ENCODE data around the gene MRPL4. TPM values are rescaled to one million over a fixed set of nuclear protein-coding genes. Genes with fewer than 3 reads are reported as not detected.
A peak's percentile ranks its signal among the peaks of the same experiment; 100 is the strongest.

Gene MRPL4
- total RNA-seq, 1 experiment from 2014 or later, result 85.9 TPM

DNA sequence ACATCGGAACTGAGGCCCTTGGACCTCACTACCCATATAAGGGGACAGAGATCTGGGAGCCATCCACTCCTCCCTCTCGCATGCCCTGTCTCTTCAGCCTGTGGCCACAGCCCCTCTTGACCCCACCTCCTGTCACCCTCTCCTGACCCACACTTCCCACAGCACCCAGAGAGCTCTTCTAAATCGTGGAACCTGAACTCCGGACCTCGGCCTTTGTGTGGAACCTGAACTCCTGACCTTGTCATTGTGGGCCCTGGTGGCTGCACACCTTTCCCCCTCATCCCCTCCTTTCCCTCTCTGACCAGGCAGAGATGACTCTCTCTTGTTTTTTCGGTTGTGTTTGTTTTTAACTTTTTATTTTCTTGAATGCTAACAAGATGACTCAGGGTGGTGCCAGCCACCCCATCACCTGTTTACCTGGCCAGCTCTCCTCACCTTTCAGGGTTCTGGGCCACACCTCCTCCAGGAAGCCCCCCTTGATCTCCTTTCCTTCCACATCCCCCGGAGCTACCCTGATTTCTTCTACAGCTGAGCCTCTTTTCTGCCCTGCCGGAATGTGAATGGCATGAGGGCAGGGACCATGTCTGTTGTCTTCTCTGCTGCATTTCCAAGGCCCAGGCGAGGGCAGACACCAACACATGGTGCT is 5.1 kb downstream of the MRPL4 start:
- H3K27ac Mint-ChIP-seq (ENCODE audit: unreplicated experiment), result no peak overlapping the region
- no peaks in the 10 kb centered on the region for H3K27me3 Mint-ChIP-seq (ENCODE audit: insufficient read depth, unreplicated experiment)
- H3K9me3 Mint-ChIP-seq (ENCODE audit: unreplicated experiment), result no peaks in the 10 kb centered on the region
- no TSS peak for BruUV-seq (replicated peaks)
- Histone ChIP-seq H3K4me3 (ENCODE audit: low read depth, low read length) (no peak overlapping the region), H3K36me3 (ENCODE audit: control insufficient read depth, insufficient read depth, low read length) (peaks cover 2% of the 10 kb centered on the region; the same call in 1 of the 2 replicates), H3K9me3 (no peaks in the 10 kb centered on the region), H3K4me1 (peaks cover 27% of the 10 kb centered on the region), H3K27me3 (replicated peaks; ENCODE audit: control insufficient read depth, insufficient read depth, low read length) (no peaks in the 10 kb centered on the region)
- TF ChIP-seq, protein P1, sequence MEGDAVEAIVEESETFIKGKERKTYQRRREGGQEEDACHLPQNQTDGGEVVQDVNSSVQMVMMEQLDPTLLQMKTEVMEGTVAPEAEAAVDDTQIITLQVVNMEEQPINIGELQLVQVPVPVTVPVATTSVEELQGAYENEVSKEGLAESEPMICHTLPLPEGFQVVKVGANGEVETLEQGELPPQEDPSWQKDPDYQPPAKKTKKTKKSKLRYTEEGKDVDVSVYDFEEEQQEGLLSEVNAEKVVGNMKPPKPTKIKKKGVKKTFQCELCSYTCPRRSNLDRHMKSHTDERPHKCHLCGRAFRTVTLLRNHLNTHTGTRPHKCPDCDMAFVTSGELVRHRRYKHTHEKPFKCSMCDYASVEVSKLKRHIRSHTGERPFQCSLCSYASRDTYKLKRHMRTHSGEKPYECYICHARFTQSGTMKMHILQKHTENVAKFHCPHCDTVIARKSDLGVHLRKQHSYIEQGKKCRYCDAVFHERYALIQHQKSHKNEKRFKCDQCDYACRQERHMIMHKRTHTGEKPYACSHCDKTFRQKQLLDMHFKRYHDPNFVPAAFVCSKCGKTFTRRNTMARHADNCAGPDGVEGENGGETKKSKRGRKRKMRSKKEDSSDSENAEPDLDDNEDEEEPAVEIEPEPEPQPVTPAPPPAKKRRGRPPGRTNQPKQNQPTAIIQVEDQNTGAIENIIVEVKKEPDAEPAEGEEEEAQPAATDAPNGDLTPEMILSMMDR (IDR thresholded peaks at IDR 0.05; ENCODE audit: insufficient read depth in 1 of 2, low read depth in 1 of 2, low read length in 1 of 2, severe bottlenecking in 1 of 2, unreplicated experiment in 1 of 2), result no peak
- intact Hi-C loops (cut with micrococcal nuclease; ENCODE audit: unreplicated experiment), result no loop called here
- no peak overlapping the region for H3K4me3 Mint-ChIP-seq (ENCODE audit: unreplicated experiment)
- ChIA-PET CTCF (interaction anchor here (0.6 to 1.1 kb wide), 2 partner anchors 14 to 222 kb away, joined by 3 read pairs; partner anchors contain the start of gene ICAM1), POLR2A (no interaction called here)
- peaks cover 48% of the 10 kb centered on the region for H3K36me3 Mint-ChIP-seq (ENCODE audit: insufficient read depth, unreplicated experiment)
- peaks cover 7% of the 10 kb centered on the region for H3K4me1 Mint-ChIP-seq (ENCODE audit: low read depth, unreplicated experiment)
- DNase-seq, result no peak

DNA sequence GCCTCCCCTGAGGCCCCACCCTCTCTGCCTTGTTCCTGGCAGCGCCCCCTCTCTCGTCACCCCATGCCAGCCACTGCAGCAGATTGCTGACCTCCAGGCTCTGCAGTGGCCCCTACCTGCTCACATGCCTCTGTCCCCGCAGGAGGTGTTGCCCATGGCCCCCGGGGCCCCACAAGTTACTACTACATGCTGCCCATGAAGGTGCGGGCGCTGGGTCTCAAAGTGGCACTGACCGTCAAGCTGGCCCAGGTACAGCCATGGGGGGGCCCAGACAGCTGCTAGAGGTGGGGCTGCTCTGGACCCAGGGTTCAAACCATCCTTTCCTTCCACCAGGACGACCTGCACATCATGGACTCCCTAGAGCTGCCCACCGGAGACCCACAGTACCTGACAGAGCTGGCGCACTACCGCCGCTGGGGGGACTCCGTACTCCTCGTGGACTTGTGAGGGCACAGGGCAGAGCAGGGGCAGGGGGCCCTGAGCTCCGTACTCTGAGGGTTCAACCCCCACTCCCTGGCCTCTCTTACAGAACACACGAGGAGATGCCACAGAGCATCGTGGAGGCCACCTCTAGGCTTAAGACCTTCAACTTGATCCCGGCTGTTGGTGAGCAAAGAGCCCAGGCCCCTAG is 6.2 kb downstream of the MRPL4 start:
- ChIA-PET CTCF (interaction anchor here (0.6 to 3.4 kb wide), 20 partner anchors 8 to 633 kb away, joined by 3 to 54 read pairs (median 6); partner anchors contain the start of genes FDX2, ICAM1, ICAM5 and RAVER1), POLR2A (interaction anchor here (0.5 to 1.0 kb wide), 2 partner anchors 13 to 75 kb away, joined by 4 to 10 read pairs; partner anchors contain the start of gene ICAM1)
- TF ChIP-seq, protein P1 (IDR thresholded peaks at IDR 0.05; ENCODE audit: insufficient read depth in 1 of 2, low read depth in 1 of 2, low read length in 1 of 2, severe bottlenecking in 1 of 2, unreplicated experiment in 1 of 2), result no peak
- H3K36me3 ChIP-seq (ENCODE audit: control insufficient read depth, insufficient read depth, low read length), result peaks cover 2% of the 10 kb centered on the region; the same call in 1 of the 2 replicates
- no peaks in the 10 kb centered on the region for H3K9me3 Mint-ChIP-seq (ENCODE audit: unreplicated experiment)
- H3K27me3 ChIP-seq (replicated peaks; ENCODE audit: control insufficient read depth, insufficient read depth, low read length), result no peaks in the 10 kb centered on the region
- no TSS peak for BruUV-seq (replicated peaks)
- H3K9me3 ChIP-seq, result no peaks in the 10 kb centered on the region
- peaks cover 38% of the 10 kb centered on the region for H3K36me3 Mint-ChIP-seq (ENCODE audit: insufficient read depth, unreplicated experiment)
- intact Hi-C loops (cut with micrococcal nuclease; ENCODE audit: unreplicated experiment), result no loop called here
- no peaks in the 10 kb centered on the region for H3K27me3 Mint-ChIP-seq (ENCODE audit: insufficient read depth, unreplicated experiment)
- no peak overlapping the region for H3K4me3 ChIP-seq (ENCODE audit: low read depth, low read length)
- no peak overlapping the region for H3K4me3 Mint-ChIP-seq (ENCODE audit: unreplicated experiment)
- peaks cover 7% of the 10 kb centered on the region for H3K4me1 Mint-ChIP-seq (ENCODE audit: low read depth, unreplicated experiment)
- H3K4me1 ChIP-seq, result peaks cover 27% of the 10 kb centered on the region
- no peak overlapping the region for H3K27ac Mint-ChIP-seq (ENCODE audit: unreplicated experiment)
- DNase-seq, result no peak

DNA sequence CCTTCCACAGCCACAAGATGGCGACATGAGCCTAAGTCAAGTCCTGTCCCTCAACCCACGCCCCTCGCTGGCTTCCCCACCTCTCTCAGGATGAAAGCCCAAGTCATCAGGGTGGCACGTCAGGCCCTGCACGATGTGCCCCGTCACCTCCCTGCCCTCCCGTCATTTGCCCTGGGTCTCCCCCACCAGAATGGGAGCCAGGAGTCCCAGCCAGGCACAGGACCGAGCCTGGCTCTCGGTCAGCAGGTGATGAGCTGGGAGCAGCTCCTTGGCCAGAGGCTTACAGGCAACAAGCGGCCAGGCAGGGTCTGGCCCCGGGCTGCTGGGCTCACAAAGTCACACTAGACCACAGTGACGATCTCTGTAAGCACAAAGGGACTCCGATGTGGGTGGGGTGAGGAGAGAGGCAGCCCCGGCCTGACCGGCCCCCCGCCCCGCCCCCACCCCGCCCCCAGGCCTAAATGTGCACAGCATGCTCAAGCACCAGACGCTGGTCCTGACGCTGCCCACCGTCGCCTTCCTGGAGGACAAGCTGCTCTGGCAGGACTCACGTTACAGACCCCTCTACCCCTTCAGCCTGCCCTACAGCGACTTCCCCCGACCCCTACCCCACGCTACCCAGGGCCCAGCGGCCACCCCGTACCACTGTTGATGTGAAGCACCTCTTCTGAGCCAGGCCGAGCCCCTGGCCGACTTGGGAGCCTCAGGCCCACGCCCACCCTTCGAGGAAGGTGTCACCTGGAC is 7.3 kb downstream of the MRPL4 start:
- no peak overlapping the region for H3K4me3 Mint-ChIP-seq (ENCODE audit: unreplicated experiment)
- peaks cover 7% of the 10 kb centered on the region for H3K4me1 Mint-ChIP-seq (ENCODE audit: low read depth, unreplicated experiment)
- peak; percentile 92 to 94 for DNase-seq
- peaks cover 30% of the 10 kb centered on the region for H3K36me3 Mint-ChIP-seq (ENCODE audit: insufficient read depth, unreplicated experiment)
- CTCF ChIA-PET, result interaction anchor here (0.5 to 3.4 kb wide), 26 partner anchors 9 to 634 kb away, joined by 3 to 54 read pairs (median 4); partner anchors contain the start of genes FDX2, ICAM1, ICAM5 and RAVER1
- H3K27me3 ChIP-seq (replicated peaks; ENCODE audit: control insufficient read depth, insufficient read depth, low read length), result no peaks in the 10 kb centered on the region
- no peaks in the 10 kb centered on the region for H3K27me3 Mint-ChIP-seq (ENCODE audit: insufficient read depth, unreplicated experiment)
- BruUV-seq (replicated peaks), result no TSS peak
- peaks cover 27% of the 10 kb centered on the region for H3K4me1 ChIP-seq
- H3K9me3 ChIP-seq, result no peaks in the 10 kb centered on the region
- intact Hi-C loops (cut with micrococcal nuclease; ENCODE audit: unreplicated experiment), result loop anchor here (1.0 kb wide), 1 partner anchor 130 kb away; no protein-coding TSS in a partner anchor
- H3K36me3 ChIP-seq (ENCODE audit: control insufficient read depth, insufficient read depth, low read length), result peaks cover 2% of the 10 kb centered on the region; the same call in 1 of the 2 replicates
- no peak overlapping the region for H3K27ac Mint-ChIP-seq (ENCODE audit: unreplicated experiment)
- TF ChIP-seq, protein P1 (IDR thresholded peaks at IDR 0.05; ENCODE audit: insufficient read depth in 1 of 2, low read depth in 1 of 2, low read length in 1 of 2, severe bottlenecking in 1 of 2, unreplicated experiment in 1 of 2), result peak; percentile 66 to 75
- H3K9me3 Mint-ChIP-seq (ENCODE audit: unreplicated experiment), result no peaks in the 10 kb centered on the region
- POLR2A ChIA-PET, result interaction anchor here (0.6 to 1.7 kb wide), 8 partner anchors 10 to 163 kb away, joined by 3 to 13 read pairs (median 4); partner anchors contain the start of genes ICAM1 and ICAM5
- no peak overlapping the region for H3K4me3 ChIP-seq (ENCODE audit: low read depth, low read length)
